NCI-H1417 treated with DMSO at 0.1 percent for 48 hours (cell line): Measurements from ENCODE around the gene AKAP13.

ENCODE experiments used
- DNase-seq: peaks from one replicate; lab custom pipeline; 2025; lab: John Stamatoyannopoulos, UW

The AKAP13 gene

GRCh38 chr15:85741021-85741421 is 360.6 kb downstream of the AKAP13 start:
- DNase-seq: no peak

GRCh38 chr15:85741662-85742061 is 361.3 kb downstream of the AKAP13 start:
- DNase-seq: no peak

DNA sequence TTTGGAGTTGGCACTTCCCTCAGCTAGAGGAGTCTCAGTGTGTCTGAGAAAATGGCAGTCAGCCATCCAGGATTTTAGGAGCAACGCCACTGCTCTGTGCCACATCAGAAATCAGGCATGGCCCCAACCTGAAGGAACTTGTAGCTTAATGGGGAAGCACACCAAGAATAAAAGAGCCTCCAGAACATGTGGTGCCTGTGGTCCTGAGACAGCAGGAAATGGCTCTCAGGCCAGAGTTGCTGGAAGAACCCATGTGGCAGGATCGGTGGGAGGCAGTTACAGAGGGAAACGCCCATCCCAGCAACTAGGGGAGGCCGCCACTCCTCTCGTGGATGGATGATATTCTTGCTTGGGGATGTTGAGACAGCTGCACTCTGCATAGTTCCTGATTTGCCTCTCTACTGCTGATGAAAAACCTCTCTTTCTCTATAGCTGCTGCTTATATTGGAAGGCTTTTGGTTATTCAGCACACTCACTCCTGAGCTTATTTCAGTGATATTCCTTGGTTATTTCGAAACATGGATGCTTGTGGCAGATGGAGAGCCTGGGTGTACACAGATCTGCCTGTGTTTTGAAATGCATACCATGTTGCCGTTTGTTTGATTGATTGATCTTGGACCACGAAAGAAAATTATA is 361.9 kb downstream of the AKAP13 start:
- DNase-seq: no peak

DNA sequence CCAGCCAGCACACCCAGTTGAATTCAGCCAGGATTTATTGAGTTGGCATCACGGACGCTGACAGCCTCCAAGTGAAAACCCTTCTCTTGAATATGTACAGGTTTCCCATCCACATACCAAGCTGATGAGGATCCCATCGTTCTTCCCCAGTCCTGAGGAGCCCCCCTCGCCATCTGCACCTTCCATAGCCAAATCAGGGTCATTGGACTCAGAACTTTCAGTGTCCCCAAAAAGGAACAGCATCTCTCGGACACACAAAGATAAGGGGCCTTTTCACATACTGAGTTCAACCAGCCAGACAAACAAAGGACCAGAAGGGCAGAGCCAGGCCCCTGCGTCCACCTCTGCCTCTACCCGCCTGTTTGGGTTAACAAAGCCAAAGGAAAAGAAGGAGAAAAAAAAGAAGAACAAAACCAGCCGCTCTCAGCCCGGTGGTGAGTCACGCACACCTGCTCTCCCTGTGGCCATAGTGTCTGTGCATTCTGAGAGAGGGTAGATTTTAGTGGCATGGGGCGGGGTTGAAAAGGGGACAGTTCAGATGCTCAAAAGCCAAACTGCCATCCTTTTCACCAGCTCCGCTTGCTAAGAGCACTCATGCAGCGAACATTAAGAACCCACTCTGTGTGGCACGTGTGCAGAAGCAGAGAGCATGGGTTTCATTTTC is 363.1 kb downstream of the AKAP13 start:
- no peak for DNase-seq

DNA sequence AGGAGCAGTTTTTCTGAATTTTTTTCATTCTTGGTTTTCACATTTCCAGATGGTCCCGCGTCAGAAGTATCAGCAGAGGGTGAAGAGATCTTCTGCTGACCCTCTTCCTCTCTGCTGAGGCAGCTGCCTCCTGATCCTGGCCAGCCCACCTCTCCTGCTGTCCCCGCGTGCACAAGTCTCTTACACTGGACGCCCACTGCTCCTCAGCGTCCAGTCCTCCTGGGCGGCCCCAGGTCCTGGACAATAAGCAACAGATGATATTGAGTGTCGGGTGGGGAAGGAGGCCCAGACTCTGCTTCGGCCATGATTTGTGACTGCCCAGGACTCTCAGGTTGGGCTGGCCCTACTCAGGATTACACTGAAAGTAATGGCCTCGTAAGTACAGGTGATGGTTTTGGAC is 364.2 kb downstream of the AKAP13 start:
- DNase-seq: no peak

DNA sequence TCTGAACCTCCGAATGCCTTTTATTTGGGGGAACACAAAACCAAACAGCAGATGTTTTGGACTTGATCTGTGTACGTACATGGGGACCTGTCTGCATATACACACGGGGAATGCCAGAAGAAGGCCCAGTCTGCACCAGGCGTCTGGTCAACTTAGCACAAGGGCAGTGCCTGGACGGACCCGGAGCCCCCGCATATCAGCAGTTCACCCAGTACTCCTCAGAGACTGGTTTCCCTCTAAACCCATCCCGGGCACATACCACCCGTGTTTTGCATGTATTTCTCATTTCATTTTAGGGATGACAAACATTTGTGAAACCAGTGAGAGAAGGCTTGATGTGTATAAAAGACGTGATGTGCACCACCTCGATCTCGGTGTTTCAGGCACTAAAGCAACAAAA is 364.6 kb downstream of the AKAP13 start:
- no peak for DNase-seq

- DNase-seq: no peak
Measured at GRCh38 chr15:85745525-85746150, 365.2 kb downstream of the AKAP13 start.

- DNase-seq: no peak
Measured at GRCh38 chr15:85746641-85747040, 366.2 kb downstream of the AKAP13 start.

DNA sequence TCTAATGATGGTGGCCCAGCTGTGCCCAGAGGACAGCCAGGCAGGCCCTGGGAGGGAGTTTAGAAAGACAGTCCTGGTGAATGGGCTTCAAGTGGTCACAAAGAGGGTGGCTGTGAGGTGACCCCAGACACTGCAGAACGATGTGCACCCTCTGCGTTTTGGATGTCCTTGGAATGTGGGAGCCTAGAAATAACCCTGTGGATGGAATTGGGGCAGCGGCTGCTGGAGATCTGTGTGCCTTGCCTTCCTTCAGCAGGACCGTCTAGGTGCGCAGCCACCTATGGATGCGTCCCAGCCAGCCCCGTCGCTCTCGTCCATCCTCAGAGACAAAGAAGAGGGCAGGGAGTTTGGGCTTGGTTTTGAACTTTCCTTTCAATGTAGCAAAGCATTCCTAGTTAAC is 367.8 kb downstream of the AKAP13 start:
- DNase-seq: no peak

- DNase-seq: no peak
Measured at GRCh38 chr15:85748729-85749128, 368.3 kb downstream of the AKAP13 start.

DNA sequence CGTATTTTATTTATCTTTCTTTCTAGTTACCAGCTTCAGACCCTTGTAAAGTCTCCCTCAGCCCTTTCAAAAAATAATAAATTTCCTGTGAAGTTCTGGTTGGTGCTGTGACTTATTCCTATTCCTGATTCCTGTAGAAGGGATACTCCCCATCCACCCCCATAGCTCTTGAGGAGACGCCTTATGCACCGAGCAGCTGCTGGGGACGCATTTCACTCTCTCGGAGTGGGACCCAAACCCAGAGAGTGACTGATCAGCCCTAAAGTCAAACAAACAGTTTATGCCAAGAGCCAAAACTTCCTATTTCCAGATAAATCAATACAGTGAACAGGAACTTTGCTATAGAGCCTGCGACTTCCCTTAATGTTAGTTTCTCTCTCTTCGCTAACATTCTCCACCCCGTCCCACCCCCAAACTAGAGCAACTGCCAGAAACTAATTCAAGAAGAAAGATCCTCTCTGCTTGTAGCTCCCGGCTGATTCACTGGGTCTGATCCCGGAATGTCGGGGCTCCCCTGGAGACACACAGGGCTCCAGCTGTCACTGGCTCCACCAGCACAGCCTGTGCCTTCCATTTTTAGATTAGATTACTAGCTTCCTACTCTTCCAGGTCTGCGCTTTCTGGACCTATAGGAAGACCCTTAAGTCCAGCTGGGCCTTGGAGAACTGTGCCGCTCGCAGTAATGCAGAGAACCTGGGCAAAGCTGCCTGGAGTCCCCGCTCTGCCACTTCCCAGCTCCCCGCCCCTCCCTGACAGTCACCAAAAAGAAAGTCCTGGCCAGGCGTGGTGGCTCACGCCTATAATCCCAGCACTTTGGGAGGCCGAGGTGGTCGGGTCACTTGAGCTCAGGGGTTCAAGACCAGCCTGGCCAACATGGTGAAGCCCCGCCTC is 369.1 kb downstream of the AKAP13 start:
- no peak for DNase-seq

- no peak for DNase-seq
Measured at GRCh38 chr15:85750319-85751290, 370.2 kb downstream of the AKAP13 start.

DNA sequence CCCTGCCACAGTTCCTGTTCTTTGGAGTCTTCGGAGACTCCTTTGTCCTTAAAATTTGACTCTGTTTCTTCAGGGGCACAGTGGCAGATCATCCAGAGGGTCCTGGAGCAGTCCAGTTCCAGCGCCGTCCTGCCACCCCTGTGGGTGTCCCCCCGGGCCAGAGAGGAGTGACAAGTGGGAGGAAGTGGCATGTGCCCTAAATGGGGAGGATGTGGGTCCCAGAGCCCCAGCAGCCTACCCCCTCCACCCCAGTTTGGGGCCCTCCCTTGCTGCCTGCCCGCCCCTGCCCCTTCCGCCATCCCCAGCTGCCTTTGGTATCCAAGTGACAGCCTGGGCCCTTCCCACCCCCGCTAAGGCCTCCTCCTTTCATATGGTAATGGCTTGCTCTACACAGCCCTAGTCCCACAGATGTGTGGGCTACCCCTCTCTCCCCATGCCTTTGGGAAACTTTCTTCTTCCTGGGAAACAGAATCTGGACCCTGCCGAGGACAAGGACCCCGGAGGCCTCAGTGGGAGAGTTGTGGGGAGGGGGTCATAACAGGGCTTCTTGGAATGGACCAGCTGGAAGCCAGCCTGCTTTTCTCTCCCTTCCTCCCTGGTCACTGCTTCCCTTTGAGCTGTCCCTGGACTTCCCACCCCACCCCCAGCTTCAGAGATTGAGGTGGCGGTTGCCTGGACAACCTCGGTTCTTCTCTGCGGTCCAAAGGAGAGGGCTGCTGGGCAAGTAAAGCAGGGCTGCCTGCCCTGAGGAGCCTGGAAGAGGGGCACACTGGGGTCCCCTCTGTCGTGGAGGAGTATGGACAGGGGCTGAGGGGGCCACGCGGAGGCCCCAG is 371.1 kb downstream of the AKAP13 start:
- DNase-seq: no peak

DNA sequence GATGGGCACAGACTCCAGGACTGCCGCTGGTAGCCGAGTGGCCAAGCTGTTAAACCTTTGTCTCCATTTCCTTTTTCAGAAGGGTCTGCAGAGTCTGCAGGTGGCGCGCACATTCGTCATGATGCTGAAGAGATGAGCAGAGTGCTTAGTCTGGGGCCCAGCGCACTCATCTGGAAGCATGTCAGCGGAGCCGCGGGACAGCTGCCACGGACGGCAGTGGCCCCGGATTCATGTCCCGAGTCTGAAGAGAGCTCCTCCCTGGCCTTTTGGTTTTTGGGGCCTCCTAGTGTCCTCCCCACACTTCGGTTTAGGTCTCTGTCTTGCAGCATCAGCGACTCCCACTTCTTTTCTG is 371.7 kb downstream of the AKAP13 start:
- DNase-seq: no peak

DNA sequence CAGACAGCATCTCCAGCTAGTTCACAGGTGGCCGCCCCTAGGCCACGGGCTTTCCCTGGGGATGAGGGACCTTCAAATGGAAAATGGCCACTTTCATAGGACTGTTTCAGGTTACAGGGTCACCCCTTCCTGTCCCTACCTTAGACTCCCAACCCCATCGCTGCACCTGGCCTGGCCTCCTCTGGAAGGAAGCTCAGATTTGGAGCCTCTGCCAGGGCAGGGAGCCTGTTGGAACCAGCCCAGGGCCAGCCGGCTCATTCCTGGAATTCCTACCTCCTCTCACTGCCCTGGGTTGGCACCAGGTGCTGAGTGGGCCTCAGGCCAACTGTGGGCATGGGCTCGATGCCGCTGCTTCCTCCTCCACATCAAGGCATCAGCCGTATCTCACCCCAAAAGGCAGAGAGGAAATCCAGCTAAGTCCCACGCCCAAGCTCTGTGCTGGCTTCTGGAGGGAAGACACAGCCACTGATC is 372.1 kb downstream of the AKAP13 start:
- DNase-seq: no peak

- DNase-seq: no peak
Measured at GRCh38 chr15:85753261-85753660, 372.9 kb downstream of the AKAP13 start.

GRCh38 chr15:85753791-85754452 is 373.5 kb downstream of the AKAP13 start:
- no peak for DNase-seq

DNA sequence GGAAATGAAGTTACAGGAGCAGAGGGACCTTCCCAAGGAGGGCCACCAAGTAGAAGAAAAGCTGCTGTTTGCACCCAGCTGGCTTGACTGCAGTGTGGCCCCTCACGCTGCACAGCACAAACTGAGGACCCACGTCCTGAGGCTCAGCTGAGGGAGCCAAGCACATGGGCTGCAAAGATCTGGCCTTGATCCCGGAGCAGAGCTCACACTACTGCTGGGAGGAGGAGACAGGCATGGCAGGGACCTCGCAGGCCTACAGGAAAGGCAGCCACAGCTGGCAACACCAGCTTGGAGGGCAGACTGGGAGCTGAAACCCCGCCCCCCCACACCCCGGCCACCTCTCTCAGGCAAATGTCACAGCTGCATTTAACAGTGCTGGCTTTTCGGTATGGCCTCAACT is 374.6 kb downstream of the AKAP13 start:
- no peak for DNase-seq

- no peak for DNase-seq
Measured at GRCh38 chr15:85755471-85755870, 375.1 kb downstream of the AKAP13 start.

DNA sequence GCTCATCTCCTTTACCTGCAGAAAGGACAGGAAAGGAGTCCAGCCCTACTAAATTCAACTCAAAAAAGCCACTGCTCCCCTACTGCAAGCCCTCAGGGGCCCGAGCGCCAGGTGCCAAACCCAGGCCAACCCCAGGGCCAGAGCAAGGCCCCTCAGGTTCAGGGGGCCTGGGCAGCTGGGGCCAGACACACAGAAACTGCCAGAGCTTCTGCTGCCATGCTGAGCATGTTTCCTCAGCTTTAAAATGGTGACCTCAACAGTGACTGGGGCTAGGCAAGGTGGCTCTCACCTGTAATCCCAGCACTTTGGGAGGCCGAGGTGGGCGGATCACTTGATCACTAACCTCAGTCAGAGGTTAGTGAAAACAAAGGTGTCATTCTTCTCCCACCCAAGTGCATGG is 375.5 kb downstream of the AKAP13 start:
- no peak for DNase-seq
